Stimulated activated CD8-positive, alpha-beta memory T cell treated with anti-CD3 and anti-CD28 coated beads, Interleukin-15, amount 100 ng/mL, for 24 hours (primary cell): ENCODE results near the gene RPS19BP1.
"Not testable (repeated sequence)": the region's sequence is repeated elsewhere in the genome, so short reads cannot be mapped to it uniquely, and the experiment has no call there.

Experiments
- DNase-seq: peaks from one replicate; pipeline ENCODE4 v3.0.0-alpha.2; 2020; ENCODE audit warnings: low read depth

The RPS19BP1 gene

DNA sequence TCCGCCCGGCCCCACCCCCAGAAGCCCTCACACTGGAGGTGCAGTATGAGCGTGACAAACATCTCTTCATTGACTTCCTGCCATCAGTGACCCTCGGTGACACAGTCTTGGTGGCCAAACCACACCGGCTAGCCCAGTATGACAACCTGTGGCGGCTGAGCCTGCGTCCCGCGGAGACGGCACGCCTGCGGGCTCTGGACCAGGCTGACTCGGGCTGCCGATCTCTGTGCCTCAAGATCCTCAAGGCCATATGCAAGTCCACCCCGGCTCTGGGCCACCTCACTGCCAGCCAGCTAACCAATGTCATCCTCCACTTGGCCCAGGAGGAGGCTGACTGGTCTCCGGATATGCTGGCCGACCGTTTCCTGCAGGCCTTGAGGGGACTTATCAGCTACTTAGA, 18.8 kb downstream of the RPS19BP1 start:
- no peak for DNase-seq

DNA sequence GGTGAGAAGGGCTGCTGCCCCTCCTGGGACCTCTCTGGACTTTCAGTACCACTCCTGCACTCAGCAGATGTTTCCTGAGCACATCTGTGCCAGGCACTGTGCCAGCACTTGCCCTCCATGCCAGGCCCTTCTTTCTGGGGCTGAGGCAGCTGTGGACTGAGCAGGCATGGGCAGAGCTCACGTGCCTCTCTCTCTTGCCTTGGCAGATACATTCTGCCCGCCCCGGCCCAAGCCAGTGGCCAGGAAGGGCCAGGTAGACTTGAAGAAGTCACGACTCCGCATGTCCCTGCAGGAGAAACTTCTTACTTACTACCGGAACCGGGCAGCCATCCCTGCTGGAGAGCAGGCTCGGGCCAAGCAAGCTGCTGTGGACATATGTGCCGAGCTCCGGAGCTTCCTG, 20.5 kb downstream of the RPS19BP1 start:
- DNase-seq, result no peak

DNA sequence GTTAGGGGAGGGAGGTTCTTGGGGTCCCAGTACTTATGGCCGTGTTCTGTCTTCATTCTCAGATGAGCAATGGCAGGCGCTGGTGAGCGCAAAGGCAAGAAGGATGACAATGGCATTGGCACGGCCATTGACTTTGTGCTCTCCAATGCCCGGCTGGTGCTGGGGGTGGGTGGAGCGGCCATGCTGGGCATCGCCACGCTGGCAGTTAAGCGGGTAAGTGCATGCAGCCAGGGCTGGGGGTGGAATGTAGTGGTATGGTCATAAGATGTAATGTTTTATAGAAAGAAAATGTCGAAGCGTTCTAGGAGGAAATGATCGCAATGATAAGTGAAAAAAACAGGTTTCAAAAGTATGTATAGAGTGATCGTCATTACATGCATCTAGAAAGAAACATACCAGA, 21.3 kb downstream of the RPS19BP1 start:
- no peak for DNase-seq

DNA sequence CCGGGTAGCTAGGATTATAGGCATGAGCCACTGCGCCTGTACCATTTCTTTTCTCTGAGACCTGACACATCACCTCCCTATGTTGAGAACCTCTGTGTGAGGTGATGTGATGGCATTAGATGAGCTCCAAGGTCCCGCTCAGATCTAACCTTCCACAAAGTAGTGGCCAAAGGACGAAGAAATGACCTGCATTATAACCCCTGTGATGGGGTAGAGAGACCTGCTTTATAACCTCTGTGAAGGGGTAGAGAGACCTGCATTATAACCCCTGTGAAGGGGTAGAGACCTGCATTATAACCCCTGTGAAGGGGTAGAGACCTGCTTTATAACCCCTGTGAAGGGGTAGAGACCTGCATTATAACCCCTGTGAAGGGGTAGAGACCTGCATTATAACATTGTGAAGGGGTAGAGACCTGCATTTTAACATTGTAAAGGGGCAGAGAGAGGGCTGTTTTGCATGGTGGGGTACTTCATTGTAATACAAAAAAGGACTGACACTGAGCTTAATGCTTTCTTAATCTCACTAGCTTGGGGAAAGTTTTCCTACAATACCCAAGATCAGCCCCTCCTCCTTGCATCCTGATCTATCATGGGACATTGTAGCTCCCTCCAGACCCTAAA, 21.9 kb downstream of the RPS19BP1 start:
- no peak for DNase-seq

DNA sequence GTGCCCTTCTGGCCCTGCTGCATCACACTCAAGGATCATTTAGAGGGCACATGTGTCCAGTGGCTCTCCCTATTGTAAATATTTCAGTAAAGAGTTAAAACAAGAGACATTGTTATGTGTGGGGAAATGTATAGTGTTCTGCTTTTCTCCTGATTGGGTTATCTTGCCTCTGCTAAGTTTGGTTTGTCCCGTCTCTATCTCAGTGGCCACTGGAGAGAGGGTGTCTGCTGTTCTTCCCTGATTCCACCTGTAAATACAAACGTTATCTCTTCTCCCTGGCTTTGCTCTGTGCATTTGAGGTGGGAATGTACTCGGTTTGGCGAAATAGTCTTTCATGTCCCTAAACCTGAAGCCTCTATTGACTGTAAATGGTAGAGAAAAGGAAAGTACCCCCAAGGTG, 24.2 kb downstream of the RPS19BP1 start:
- no peak for DNase-seq

DNA sequence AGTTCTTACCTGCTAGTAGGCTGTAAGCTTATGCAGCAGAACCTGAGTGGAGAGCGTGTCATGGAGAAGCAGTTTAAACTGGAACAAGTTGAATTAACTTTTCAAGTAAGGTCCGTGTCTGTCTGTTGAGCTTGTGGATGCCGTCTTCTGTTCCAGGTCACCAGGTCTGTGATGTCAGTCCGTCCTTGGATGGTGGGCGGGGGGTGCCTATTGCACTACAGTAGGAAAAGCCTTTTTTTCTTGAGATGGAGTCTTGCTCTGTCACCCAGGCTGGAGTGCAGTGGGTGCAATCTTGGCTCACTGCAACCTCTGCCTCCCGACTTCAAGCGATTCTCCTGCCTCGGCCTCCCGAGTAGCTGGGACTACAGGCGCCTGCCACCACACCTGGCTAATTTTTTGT, 25.5 kb downstream of the RPS19BP1 start:
- DNase-seq, result not testable (repeated sequence)

DNA sequence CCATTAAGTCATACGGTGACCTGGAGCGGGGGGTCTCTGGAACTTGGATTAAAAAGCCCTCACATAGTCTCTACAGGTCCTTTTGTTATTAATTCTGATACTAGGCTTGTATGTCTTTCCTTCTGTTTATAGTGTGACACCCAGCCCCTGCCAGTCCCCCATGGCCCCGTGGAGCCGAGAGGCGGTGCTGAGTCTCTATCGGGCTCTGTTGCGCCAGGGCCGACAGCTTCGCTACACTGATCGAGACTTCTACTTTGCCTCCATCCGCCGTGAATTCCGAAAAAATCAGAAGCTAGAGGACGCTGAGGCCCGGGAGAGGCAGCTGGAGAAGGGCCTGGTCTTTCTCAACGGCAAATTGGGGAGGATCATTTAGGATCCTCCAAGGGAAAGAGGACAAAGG, 28.5 kb downstream of the RPS19BP1 start:
- DNase-seq, result no peak

DNA sequence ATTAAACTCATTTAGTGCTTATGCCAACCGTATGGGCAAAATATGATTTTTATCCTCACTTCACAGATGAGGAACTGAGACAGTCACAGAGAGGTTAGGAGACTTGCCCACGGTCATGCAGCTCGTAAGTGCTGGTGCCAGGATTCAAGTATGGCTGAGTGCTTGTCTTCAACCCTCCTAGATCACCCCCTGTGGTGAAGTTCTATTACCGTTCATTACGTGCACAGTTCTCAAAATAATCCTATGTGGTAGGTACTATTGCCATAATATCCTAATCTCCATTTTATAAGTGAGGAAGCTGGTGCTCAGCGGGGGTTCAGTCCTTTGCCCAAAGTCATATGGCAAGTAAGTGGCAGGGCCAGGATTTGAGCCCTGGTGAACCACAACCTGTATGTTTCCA, 28.9 kb downstream of the RPS19BP1 start:
- DNase-seq, result no peak

DNA sequence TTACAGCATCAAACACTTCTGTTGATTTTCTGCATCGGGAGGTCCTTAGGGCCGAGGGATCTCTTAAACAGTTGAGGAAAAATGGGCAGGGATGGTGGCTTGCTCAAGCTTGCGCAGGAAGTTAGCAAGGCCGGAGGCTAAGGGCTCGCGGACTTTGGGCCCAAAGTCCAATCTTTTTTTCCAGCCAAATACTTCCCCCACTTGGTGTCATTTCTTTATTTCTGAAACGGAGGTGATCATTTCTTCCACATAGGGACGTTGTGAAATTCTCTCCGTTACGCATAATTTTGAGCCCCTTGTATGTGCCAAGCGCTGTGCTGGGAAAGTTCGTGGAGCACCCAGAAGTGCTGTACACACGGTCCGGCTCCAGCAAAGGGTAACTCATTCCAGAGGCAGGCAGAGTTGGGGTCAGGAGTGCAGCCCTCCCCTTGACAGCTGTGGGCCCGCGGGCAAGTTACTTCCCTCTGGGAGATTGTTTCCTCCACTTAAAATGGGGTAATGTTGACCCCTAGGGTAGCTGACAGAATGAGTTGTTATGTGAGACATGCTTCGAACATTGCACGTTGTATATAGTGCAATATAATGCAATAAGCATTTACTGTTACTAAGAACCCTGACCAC, 29.6 kb downstream of the RPS19BP1 start:
- DNase-seq, result no peak

DNA sequence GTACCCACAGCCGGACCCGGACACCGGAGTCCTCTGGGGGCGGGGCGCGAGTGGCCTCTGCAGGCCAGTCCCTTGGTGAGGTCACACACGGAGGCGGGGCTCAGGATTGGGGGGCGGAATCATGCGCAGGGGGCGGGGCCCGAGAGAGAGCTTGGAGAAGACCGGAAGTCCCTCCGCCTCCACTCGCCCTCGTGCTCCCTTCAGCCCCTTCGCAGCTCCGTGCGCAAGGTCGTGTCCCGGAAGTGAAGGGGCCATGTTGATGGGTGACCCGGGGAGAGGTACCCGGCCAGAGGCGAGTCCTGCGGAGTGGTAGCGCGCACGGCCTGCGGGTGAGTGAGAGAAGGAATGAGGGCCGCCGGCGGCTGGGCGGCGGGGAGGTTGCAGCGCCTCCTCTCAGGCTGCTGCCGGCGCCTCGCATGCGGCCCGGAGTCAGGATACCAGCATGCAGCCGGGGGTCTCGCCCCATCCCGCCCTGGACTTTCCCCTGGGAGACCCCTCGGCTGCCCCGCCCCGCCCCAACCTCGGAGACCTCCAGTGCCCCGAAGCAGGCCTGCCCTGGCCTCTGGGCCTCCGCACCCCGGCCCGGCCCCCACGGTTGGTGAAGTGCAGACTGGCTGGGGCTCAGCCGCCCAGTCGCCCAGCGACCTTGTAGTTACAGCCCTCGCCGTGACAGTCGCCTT, 30.3 kb downstream of the RPS19BP1 start, which contains the start of gene MIEF1:
MIEF1 (plus strand) TSS at position 182 of the 680 bp plus-strand sequence. CDS start 9,005 bp downstream, outside the sequence.
- peak; percentile 85 for DNase-seq

DNA sequence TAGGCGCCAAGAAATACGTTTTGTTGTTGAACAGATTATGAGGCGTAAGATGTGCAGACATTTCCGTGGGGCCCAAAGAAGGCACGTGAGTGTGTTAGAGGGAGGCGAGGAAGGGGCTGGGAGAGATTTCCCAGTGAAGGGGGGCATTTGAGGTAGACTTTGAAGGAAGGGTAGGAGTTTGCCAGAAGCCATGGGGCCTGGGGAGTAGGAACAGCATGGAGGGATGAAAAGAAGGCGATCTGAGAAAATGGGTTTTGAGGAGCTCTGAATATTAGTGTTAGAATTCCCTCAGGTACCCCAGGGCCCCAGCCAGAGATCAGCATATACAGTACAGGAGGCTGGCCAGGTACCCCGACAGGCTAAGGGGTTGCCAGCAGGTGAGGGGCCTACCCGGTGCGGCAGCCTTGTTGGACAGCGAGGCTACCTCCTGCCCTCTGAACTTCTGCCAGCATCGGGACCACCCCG, 30.9 kb downstream of the RPS19BP1 start:
- DNase-seq, result no peak

DNA sequence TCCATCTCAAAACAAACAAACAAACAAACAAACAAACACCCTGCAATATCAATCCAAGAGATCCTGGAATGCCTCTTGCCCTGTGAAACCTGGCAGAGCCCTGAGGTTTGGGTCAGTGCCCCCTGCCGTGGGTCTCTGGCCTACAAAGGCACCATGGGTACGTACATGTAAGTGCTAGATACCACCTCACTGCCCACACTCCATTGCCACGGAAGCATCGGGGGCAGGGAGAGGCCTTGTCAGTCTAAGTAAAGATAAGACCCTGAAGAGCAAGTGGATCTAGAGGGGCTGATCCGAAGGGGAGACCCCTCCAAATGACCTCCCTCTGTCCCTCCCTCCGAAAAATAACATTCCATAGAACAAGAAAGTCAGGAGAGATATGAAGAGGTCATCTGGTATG, 32.4 kb downstream of the RPS19BP1 start:
- no peak for DNase-seq

DNA sequence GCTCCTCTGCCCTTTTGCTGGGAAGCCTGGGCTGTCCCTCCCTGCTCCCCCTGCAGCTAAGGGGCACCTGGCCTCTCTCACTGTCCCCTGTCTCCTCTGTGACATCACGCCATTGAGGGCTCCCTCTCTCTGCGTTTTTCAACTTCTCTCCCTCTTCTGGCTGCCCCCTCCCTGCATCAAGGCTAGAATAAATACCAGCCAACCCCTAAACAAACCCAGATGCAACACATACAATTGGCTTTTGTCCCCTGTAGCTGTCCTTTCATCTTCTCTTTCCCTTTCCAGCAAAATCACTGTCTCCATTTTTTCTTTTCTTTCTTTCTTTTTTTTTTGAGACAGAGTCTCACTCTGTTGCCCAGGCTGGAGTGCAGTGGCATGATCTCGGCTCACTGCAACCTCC, 33.7 kb downstream of the RPS19BP1 start:
- DNase-seq, result no peak

DNA sequence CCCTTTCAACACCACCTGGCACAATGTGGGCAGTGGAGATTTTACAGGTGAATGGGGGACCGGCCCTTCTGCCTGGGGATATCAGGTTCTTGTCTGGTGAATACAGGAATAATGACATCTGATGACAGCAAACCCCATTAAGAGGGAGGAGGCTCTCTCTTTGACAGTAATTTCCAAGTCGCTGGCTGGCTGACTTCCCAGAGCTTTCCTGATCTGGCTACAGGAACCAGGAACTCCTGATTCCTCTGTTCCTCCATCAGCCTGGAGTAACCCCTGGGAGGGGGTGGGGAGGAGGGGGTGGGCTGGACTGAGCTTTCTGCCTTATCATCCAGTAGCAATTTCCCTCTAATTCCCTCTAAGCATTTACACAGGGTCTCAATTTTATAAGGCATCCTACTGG, 34.2 kb downstream of the RPS19BP1 start:
- no peak for DNase-seq

DNA sequence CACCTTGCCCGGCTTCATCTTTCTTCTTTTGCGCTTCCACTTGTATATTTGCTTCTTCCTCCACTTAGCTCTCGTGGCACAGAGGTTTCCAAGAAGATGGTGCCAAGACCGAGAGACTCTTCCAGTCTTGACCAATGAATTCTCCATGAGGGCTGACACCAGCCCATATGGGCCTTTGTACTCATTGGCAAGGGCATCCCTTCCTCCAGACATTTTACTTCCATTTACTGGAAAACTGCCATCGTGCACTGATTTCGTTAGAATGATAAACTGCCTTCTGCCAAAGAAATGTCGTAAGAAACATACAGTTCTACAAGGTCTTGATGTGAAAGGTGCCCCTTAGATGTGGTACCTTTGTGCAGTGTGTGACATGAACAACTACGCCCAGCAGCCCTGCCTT, 35.1 kb downstream of the RPS19BP1 start:
- DNase-seq, result no peak

DNA sequence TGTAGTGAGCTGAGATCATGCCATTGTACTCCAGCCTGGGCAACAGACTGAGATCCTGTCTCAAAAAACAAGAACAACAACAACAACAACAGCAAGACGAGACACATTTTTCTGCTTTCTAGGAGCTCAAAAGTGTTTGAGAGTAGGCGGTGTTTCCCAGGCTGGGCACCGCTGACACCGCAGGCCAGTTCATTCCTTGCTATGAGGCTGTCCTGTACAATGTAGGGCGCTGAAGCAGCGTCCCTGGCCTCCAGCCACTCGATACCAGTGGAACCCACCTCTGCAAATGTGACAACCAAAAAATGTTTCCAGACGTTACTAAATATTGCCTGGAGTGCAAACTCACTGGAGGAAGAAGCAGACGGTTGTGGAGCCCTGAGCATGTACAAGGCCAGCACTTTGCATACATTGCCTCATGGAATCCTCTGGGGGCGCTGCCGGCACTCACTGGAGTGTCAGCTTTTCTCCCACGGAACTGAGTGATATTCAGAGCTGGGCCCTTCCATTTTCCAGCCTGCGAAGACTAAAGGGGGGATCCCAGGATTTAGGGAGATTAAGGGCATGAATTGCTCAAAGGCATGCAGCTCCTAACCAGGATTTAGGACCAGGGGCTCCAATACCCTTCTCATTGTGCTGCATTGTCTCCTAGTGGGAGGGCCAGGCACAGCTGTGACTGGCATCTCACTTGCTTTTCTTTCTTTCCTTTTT, 36.3 kb downstream of the RPS19BP1 start:
- DNase-seq, result no peak

DNA sequence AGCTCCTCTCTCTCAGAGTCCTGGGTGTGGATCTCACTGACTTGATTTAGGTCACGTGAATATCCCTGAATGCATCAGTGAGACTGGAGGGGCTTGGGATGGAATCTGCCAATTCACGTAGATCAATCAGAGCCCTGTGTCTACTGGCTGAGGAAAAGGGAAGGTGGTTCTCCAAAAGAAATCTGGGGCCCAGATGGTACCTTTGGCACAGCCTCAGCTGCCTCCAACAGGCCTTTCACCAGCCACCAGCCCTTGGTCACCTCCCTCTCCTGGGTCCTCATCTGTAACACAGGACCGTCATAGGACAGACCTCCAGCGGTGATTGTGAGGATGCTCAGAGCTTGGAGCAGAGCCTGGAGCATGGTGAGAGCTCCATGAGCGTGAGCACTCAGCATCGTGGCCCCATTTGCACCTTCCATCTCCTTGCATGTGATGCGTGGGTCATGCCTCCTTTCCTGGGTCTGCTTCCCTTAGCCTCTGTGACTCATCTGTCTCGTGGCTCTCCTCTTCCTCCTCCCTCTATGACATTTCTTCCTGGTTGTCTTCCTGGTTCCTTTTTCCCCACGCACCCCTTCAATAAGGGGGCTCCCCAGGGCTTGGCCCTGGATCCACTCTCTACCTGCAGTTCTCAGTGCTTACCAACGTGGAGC, 38.0 kb downstream of the RPS19BP1 start:
- no peak for DNase-seq

DNA sequence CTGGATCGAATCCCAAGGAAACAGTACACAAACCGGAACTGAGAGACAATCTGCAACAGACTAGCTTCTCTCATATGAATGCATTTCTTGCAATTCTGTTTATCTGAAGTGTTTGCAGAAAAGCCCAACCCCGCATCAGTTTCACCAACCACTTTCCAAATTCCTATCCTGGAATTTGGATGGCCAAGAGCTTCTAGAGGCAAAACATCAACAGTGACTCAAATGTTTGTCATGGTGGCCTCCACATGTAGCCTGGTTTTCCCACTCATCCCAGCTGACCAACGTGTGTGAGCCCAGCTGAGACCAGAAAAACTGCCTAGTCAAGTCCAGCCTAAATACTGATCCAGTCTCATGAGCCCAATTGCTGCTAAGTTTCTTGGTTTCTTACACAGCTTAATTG, 38.8 kb downstream of the RPS19BP1 start:
- no peak for DNase-seq

DNA sequence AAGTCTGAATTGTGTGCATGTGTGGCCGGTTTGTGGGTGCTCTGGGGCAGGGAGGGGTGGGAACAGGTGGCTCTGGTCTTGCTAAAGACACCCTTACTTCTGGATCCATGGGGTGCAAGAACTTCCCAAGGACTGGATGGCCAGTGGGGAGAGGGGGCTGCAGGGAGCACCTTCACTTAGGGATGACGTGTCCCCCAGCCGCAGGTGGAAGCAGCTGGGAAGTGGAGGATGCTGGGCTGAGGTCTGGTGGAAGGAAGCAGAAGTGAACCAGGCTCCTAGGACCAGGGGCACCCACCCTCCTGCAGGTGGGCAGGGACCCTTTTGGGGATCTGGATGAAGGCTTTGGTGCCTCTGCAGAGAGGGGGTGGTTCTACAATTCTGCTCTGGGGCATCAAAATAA, 40.4 kb downstream of the RPS19BP1 start:
- DNase-seq, result no peak

DNA sequence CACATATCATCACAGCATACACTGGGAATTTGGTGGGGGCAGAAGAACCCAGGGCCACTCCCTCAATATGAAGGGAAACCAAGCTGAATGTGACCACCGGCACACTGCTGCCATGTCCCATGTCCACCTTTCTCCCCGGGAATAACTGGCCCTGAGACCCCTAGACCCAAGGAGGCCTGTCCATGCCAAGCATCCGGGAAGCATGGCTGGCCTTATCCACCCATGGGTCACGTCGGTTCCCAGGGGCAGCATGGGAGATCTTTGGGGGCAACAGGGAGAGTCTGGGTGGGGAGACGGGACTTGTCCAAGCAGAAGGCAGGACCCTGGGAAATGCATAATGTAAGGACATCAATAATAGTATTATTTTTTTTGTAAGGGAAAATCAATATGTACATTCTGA, 40.9 kb downstream of the RPS19BP1 start:
- DNase-seq, result no peak

DNA sequence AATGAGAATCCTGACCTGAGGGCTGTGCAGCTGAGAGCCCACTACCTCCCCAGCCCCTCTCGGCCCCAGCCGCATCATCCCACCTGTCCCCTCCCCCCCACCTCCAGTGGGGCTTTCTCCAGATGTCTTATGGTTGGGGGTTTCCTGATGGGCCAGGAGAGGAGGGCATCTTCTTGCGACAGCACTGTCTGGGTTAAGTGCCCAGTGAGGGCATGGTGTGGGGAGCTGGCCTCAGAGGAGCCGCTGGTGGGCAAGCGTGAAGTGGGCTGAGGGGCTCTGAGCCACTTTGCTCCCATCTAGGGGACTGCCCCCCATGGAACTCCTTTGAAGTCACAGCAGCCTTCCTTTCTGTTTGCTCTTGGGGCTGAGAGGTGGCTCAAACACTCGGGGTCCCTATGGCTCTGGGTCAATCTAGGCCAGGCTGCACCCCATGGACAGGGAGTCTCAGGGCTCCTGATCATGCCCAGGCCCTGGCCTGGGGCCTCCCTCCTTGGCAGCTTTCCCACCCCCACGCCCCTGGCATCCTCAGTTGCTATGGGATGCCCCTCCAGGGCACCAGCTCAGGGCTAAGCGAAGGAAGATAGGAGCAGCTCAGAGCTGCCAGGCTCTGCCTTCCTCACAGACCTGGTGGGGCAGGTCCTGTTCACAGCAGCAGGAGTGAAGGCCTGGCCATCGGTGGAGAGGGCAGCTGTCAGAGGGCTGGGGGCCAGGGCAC, 41.4 kb downstream of the RPS19BP1 start:
- DNase-seq, result no peak
